HG03108 (cell line): ENCODE data around the gene GRIN1.

Experiments
- ATAC-seq: cut with Tn5 transposase; IDR thresholded peaks from one replicate; pipeline ENCODE4 v1.9.1; 2021; ENCODE audit warnings: moderate library complexity; ENCODE audit not compliant: unreplicated experiment

GRIN1 gene

DNA sequence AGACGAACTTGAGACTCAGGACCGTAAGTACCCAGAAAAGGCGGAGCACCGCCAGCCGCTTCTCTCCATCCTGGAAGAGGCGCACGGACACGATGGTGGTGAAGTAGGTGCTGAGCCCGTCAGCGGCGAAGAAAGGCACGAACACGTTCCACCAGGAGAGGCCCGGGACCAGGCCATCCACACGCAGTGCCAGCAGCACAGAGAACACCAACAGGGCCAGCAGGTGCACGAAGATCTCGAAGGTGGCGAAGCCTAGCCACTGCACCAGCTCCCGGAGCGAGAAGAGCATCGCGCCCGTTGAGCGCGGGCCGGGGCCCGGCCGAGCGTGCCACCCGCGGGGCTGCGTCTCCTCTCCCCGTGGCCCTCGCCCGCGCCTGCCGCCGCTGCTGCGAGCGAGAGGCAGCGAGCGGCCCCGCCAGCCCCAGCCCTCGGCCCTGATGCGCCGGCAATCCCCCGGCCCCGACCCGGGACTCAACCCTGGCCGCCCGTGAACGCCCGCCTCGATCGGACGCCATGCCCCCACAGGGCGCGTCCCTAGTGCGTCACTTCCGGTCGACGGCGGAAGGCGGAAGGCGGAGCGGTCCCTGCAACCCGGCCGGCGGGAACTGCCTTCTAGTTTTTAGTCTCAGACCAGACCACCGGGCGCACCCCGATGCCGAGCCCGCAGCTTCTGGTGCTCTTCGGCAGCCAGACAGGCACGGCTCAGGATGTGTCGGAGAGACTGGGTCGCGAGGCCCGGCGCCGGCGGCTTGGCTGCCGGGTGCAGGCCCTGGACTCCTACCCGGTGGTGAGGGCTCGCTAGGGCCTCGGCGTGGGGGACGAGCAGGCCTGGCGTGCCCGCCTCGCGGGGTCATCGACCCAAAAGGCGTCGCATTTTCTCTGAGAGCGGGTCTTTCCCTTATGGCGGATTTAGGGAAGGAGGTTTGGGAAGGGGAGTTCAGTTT is 66.4 kb downstream of the GRIN1 start, which contains the start of the genes NDOR1 and TMEM203:
Gene NDOR1 (plus strand): TSS at position 575 of the 944 bp plus-strand sequence. CDS start 78 bp downstream, at position 653.
Gene TMEM203 (minus strand): TSS at position 523 of the 944 bp plus-strand sequence. CDS start 234 bp downstream, at position 289.
- ATAC-seq: peak; percentile 41

DNA sequence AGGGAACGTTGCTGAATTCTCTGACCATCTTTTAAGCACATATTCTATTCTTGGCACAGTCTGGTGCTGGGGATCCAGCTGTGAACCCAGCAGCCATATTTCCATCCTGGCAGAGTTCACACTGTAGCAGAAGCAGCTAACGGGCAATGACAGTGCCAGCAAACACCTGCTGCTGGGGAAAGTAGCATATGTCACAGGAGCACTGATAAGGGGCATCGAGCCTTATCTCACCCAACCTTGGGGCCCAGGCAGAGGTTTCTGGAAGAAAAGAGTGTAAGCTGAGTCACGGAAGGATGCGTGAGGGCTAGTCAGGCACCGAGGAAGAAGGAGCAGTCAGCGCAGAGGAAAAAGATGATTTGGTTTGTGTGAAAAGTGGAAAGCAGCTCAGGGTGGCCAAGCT is 67.6 kb downstream of the GRIN1 start:
- no peak for ATAC-seq

DNA sequence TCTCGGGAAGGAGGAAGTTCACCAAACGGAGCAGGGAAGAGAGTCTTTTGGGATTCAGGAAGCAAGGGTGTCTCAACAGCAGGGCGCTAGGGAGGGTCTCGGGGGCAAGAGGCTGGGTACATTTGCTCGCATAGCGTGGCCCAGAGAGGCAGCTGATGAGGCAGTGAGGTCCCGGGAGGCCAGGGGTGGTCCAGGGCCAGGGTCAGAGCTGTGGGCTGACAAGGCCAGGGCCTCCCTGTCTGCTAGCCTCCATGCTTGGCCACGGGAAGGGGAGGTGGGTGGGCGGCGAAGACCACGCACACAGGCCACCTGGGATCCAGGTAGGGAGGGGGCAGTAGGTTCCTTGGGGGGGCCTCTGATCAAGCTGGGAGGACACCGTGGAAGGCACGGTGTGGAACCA is 72.6 kb downstream of the GRIN1 start:
- ATAC-seq: no peak

DNA sequence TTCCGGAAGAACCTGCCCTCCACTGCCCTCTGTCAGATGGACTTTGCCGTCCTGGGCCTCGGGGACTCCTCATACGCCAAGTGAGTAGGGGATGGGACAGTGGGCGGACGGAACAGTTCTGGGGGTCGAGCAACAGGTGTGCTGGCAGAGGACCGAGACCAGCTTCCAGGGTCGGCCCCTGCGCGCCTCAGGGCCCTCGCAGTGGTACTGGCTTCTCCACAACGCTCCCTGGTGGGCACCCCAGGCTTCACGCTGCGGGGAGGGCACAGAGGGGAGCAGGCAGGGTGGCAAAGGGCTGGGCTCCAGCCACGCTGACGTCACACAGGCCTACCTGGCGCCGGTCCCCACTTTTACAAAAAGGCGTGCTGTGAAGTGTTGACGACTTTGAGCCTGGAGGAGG is 73.6 kb downstream of the GRIN1 start:
- no peak for ATAC-seq

DNA sequence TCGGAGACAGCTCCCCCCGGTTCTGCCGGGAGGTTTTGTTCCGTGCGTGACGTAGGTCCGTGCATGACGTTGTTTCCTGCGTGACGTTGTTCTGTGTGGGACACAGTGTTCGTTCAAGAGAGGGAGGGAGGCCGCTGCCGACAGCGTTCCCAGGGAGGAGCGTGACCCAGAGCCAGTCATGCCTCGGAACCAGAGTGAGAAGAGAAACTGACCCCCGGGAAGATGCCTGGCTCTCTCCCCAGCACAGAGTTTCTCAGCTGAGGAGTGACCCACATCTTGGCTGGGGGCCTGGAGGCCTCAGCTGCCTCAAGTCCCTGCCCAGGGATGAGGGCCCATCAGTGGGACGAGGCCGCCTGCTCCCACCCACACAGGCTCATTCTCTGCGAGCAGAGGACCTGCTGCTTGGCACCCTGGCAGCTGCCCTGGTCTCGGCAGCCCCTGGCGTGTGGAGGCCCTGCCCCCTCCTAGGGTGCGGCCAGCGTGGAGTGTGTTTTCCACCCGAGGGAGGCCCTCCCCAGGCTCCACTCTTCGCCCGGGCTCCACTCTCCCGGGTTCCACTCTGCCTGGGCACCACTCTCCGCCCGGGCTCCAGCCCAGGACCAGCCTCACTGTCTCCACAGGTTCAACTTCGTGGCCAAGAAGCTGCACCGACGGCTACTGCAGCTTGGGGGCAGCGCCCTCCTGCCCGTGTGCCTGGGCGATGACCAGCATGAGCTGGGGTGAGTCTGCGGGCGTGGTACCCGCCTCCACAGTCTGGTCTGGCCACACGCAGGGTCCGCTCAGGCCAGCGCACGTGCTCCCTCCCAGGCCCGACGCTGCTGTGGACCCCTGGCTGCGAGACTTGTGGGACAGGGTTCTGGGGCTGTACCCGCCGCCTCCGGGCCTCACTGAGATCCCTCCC is 74.5 kb downstream of the GRIN1 start:
- no peak for ATAC-seq

DNA sequence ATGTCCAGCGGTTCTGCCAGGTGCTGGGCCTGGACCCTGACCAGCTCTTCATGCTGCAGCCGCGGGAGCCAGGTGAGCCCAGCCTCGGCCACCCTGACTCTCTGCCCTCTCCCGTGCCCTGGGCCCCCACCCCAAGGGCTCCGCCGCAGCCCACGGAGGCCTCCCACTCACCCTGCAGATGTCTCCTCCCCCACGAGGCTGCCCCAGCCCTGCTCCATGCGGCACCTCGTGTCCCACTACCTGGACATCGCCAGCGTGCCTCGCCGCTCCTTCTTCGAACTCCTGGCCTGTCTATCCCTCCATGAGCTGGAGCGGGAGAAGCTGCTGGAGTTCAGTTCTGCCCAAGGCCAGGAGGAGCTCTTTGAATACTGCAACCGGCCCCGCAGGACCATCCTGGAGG is 75.7 kb downstream of the GRIN1 start:
- ATAC-seq: no peak

DNA sequence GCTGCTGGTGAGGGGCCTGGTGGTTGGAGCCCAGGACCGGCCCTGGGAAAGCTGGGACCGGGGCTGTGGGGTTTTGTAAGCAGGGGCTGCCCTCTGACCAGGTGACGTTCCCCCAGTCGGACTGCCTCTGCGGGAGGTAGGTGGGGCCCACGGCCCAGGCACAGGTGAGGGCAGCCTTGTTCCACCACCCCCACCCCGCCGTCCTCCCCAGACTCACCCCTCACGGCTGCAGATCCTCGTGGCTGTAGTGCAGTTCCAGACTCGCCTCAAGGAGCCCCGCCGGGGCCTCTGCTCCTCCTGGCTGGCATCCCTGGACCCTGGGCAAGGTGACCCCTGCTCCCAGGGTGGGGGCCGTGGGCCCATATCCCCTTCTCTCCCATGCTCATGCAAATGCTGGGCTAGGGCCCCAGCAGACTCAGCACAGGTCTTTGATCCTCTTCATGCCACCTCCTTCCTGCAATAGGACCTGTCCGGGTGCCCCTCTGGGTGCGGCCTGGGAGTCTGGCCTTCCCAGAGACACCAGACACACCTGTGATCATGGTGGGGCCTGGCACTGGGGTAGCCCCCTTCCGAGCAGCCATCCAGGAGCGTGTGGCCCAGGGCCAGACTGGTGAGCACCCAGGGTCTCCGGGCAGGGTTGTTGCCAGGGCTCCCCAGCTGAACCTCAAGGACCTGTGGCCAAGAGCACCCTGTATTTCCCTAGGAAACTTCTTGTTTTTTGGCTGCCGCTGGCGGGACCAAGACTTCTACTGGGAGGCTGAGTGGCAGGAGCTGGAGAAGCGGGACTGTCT is 76.4 kb downstream of the GRIN1 start:
- ATAC-seq: no peak

DNA sequence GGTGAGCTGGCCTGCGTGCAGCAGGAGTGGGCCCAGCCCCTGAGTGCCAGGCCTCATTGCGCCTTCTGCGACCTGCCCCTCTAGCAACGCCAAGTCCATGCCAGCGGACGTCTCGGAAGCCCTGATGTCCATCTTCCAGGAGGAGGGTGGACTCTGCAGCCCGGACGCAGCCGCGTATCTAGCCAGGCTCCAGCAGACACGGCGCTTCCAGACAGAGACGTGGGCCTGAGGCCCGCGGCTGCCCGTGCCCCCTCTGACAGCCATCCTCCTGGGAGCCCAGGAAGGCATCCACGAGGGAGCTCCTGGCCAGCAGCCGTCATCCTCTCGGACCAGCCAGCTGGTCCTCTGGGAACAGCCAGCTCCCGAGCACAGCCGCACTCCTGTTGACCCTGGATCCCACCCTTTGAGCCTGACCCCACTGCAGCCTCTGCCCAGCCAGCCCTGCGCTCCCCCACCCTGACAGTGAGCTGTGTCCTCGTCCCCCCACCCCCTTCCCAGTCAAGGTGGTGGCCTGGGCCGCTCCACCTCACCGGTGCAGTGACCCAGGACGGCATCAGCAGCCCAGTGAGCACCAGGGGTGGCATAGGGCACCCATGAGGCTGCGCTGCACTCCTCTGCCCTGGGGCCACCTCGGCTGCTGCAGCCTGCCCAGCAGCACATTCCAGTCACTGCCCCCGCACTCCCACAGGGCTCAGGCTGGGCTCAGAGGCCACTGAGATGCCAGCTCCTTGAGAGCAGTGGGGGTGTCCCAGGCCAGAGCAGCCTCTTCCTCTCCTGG is 77.4 kb downstream of the GRIN1 start:
- no peak for ATAC-seq

DNA sequence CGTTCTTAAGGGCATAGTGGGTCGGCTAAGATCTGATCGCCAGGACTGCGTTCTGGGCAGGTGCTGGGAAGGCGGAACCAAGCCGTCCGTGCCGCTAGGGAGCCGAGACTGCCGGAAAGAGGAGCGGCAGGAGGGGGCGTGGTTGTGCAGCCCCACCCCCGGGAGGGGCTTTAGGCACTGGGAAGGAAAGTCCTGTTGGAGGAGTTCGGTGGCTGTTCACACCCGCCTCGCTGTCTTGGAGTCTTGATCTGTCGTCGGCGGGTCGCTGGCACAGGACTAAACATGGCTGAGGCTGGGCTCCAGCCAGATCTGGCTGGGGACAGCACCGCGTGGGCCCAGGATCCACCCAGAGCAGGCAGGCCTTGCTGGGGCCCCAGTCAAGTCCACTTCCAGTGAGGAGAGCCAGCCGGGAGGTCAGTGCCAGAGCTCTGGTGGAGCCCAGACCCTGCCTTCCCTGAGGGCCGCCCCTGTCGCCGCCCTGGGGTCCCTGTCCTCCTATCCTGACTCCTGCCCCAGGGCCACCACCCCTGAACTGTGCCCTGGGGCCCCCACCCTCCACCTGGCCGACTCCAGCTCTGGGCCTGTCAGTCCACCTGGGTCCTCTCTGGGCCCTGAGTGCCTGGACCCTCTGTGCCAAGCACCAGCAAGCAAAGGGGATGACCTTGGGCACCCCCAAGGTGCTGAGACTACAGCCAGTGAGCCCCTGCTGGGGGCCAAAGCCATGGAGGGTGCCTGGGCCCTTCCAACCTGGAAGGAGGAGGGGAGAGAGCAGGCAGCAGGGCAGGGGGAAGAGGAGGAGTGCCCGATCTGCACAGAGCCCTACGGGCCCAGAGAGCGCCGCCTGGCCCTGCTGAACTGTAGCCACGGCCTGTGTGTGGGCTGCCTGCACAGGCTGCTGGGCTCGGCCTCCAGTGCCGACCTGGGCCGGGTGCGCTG is 78.6 kb downstream of the GRIN1 start:
- no peak for ATAC-seq

DNA sequence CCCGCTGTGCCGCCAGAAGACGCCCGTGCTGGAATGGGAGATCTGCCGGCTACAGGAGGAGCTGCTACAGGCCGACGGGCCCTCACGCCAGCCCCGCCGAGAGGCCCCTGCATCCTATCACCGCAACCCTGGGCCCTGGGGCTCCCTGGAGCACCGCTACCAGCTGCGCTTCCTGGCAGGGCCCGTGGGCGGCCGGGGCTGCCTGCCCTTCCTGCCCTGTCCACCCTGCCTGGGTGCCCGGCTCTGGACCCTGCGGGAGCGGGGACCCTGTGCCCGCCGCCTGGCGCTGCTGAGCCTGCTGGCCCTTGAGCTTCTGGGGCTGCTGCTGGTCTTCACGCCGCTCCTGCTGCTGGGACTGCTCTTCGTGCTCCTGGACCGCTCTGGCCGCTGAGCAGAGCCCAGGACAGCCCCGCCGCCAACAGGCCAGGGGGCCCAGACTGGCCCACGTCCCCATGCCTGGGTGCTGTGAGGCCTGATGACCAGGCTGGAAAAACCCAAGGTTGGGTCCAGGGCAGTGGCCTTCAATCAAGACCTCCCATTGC is 79.3 kb downstream of the GRIN1 start:
- ATAC-seq: no peak
